Adrenal gland (tissue), 5 donors: ENCODE data around the gene NLGN2.

Experiments used
- CTCF ChIP-seq, 6 experiments: fragments of 450-650 bp in 4 of 6; fragments of 200-600 bp in 2 of 6; sonication (generic) in 1 of 6; IDR thresholded peaks; 1 replicate in 5 of 6; 2 replicates in 1 of 6; pipeline versions ENCODE4 v1.5.1 to v1.8.0; 2016 to 2021; ENCODE audit warnings: antibody characterized with exemption in 6 of 6, mild to moderate bottlenecking in 2 of 6, moderate library complexity in 1 of 6
- POLR2A ChIP-seq, 2 donors: fragments of 450-650 bp; IDR thresholded peaks; one replicate each; pipeline ENCODE4 v1.6.1; 2017; ENCODE audit warnings: antibody characterized with exemption in 2 of 2, mild to moderate bottlenecking in 2 of 2, moderate library complexity in 1 of 2
- donor health status: DM: no; HTN: no; CAD: no.

GRCh38 chr17:7403977-7404736 is 3.5 kb upstream of the NLGN2 start, which contains the start of gene TMEM256:
- peak; percentile 85 to 99 for TF ChIP-seq POLR2A (IDR thresholded peaks at IDR 0.05)
- peak in 1 of 6 experiments; percentile 24 for TF ChIP-seq CTCF (IDR thresholded peaks at IDR 0.05)
